Natural killer cell (primary cell): Measurements from ENCODE around the gene SF3B6. TPM values are rescaled to one million over a fixed set of nuclear protein-coding genes. Genes with fewer than 3 reads are reported as not detected.

Source experiments
- ATAC-seq, 3 donors: fragments of 150-1000 bp in 2 of 3; fragments of 200-7000 bp in 1 of 3; cut with Tn5 transposase; 1 replicate in 1 of 3; 2 replicates in 2 of 3; pipeline ENCODE4 v1.10.0; 2021; ENCODE audit warnings: mild to moderate bottlenecking in 2 of 3, moderate library complexity in 2 of 3
- DNase-seq, 2 donors: peaks; one replicate each; pipeline versions ENCODE4 v3.0.0 to v3.0.0-alpha.2; 2013 to 2021; ENCODE audit warnings: mixed read lengths in 1 of 2
- H3K27ac ChIP-seq: one replicate; pipeline ENCODE4 v1.5.1; 2013; ENCODE audit warnings: mild to moderate bottlenecking, low read length
- H3K27me3 ChIP-seq: one replicate; pipeline ENCODE4 v1.6.1; 2013; ENCODE audit warnings: low read length; ENCODE audit not compliant: control insufficient read depth, insufficient read depth
- H3K36me3 ChIP-seq: one replicate; pipeline ENCODE4 v1.6.1; 2013; ENCODE audit warnings: low read length; ENCODE audit not compliant: control insufficient read depth, insufficient read depth
- H3K4me1 ChIP-seq: one replicate; pipeline ENCODE4 v1.6.1; 2013; ENCODE audit warnings: low read length; ENCODE audit not compliant: control insufficient read depth, insufficient read depth
- H3K4me3 ChIP-seq: one replicate; pipeline ENCODE4 v1.5.1; 2013; ENCODE audit warnings: low read length
- H3K9me3 ChIP-seq: one replicate; pipeline ENCODE4 v1.6.1; 2013; ENCODE audit warnings: low read length; ENCODE audit not compliant: control insufficient read depth, insufficient read depth
- H3K27ac Mint-ChIP-seq, 2 donors: one replicate each; pipeline ENCODE4 v1.8.0; 2022; ENCODE audit warnings: mild to moderate bottlenecking in 2 of 2, mixed read lengths in 2 of 2, moderate library complexity in 1 of 2
- H3K27me3 Mint-ChIP-seq, 2 donors: one replicate each; pipeline ENCODE4 v1.8.0; 2022; ENCODE audit warnings: low read depth in 2 of 2, mixed read lengths in 2 of 2
- H3K36me3 Mint-ChIP-seq: one replicate; pipeline ENCODE4 v1.8.0; 2022; ENCODE audit warnings: mixed read lengths
- H3K4me1 Mint-ChIP-seq, 2 donors: one replicate each; pipeline ENCODE4 v1.8.0; 2022; ENCODE audit warnings: mixed read lengths in 2 of 2
- H3K4me3 Mint-ChIP-seq: one replicate; pipeline ENCODE4 v1.8.0; 2022; ENCODE audit warnings: mild to moderate bottlenecking, moderate library complexity, mixed read lengths
- H3K9me3 Mint-ChIP-seq, 2 donors: one replicate each; pipeline ENCODE4 v1.8.0; 2022; ENCODE audit warnings: mixed read lengths in 2 of 2
- WGBS: methylation state at CpG from one replicate; pipeline ENCODE4 v1.1.7; 2013; ENCODE audit warnings: missing lambda C conversion rate; ENCODE audit not compliant: insufficient coverage; 5-methylcytosine and 5-hydroxymethylcytosine counted together
- intact Hi-C: fragments of 100-400 bp; cut with micrococcal nuclease; formaldehyde crosslinking; loops from one replicate; pipeline ENCODE4 v1.14.2; 2022
- total RNA-seq, 4 donors: library from RNA; stranded (reverse); fragments of 120-200 nt in 1 of 4; gene quantifications; one replicate each; pipeline versions ENCODE4 v1.2.3 to v1.2.4, GENCODE V29; 2013 to 2022
- TF ChIP-seq, protein P1 (sequence below): fragments of 200-600 bp; IDR thresholded peaks from one replicate; pipeline ENCODE4 v1.8.0; 2022; ENCODE audit warnings: antibody characterized with exemption

Gene SF3B6
- total RNA-seq, 3 donors from 2014 or later (not counting 1 experiment from before 2014, with no cell fraction given) = 57.2 to 65.1 (median 57.4) TPM

DNA sequence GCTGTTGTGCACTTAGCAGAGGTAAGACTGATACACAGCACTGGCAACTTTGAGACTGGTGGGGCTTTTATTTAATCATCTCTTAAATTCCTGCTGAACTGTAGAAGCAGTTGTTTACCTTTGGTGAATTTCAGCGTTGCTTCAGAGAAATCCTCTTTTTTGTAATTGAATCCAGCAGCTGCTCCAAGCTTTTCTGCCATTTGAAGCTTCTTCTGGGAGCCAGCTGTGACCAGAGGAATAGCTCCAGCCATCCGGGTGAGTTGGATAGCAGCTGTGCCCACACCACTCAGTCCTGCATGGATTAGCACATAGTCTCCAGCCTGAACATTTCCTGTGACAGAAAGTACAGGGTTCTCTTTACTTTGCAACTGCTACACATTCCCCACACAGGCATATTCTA lies 4.6 kb upstream of the SF3B6 start:
- 96% methylated on average over 2 of the region's 2 CpGs for WGBS
- peaks cover 8 to 40% of the 10 kb centered on the region in 2 donors for H3K4me1 Mint-ChIP-seq
- TF ChIP-seq, protein P1, sequence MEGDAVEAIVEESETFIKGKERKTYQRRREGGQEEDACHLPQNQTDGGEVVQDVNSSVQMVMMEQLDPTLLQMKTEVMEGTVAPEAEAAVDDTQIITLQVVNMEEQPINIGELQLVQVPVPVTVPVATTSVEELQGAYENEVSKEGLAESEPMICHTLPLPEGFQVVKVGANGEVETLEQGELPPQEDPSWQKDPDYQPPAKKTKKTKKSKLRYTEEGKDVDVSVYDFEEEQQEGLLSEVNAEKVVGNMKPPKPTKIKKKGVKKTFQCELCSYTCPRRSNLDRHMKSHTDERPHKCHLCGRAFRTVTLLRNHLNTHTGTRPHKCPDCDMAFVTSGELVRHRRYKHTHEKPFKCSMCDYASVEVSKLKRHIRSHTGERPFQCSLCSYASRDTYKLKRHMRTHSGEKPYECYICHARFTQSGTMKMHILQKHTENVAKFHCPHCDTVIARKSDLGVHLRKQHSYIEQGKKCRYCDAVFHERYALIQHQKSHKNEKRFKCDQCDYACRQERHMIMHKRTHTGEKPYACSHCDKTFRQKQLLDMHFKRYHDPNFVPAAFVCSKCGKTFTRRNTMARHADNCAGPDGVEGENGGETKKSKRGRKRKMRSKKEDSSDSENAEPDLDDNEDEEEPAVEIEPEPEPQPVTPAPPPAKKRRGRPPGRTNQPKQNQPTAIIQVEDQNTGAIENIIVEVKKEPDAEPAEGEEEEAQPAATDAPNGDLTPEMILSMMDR = no peak
- Histone ChIP-seq H3K27ac (no peak overlapping the region), H3K36me3 (peaks cover 10% of the 10 kb centered on the region), H3K9me3 (no peaks in the 10 kb centered on the region), H3K27me3 (no peaks in the 10 kb centered on the region), H3K4me1 (peaks cover 29% of the 10 kb centered on the region), H3K4me3 (no peak overlapping the region)
- H3K9me3 Mint-ChIP-seq = no peaks in the 10 kb centered on the region
- no peak overlapping the region for H3K4me3 Mint-ChIP-seq
- H3K27me3 Mint-ChIP-seq = no peaks in the 10 kb centered on the region
- DNase-seq (no peak), ATAC-seq (no peak)
- intact Hi-C loops = no loop called here
- H3K27ac Mint-ChIP-seq = no peak overlapping the region
- H3K36me3 Mint-ChIP-seq = no peaks in the 10 kb centered on the region

DNA sequence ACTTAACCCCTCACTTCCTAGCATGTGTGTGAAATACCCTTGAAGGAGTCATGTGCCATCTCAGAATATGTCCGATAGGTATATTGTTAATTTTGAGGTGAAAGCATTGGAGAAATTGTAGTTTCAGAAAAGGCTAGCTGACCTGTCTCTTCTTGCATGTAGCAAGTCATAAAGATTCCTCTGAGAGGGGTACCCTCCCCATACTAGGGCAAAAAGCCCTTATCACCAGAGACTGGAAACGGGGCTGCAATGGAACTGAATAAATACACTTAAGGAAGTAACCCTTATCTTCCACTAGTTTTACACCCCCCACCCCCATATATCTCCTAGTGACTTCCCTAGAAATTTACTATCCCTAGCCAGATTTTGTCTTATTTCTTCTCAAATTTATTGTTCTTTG lies 1.8 kb upstream of the SF3B6 start:
- H3K4me1 Mint-ChIP-seq = peaks cover 18 to 33% of the 10 kb centered on the region in 2 donors
- TF ChIP-seq, protein P1 = no peak
- ATAC-seq (no peak), DNase-seq (no peak)
- H3K4me1 ChIP-seq = peaks cover 17% of the 10 kb centered on the region
- no peaks in the 10 kb centered on the region for H3K9me3 ChIP-seq
- H3K36me3 ChIP-seq = peaks cover 16% of the 10 kb centered on the region
- no peaks in the 10 kb centered on the region for H3K27me3 Mint-ChIP-seq
- WGBS = 94% methylated on average over 1 of the region's 2 CpGs
- intact Hi-C loops = no loop called here
- H3K36me3 Mint-ChIP-seq = no peaks in the 10 kb centered on the region
- H3K27me3 ChIP-seq = no peaks in the 10 kb centered on the region
- H3K4me3 Mint-ChIP-seq = peak overlapping the region; percentile 94
- peak overlapping the region; percentile 89 for H3K27ac ChIP-seq
- peak overlapping the region; percentile 94 to 98 for H3K27ac Mint-ChIP-seq
- H3K9me3 Mint-ChIP-seq = no peaks in the 10 kb centered on the region
- no peak overlapping the region for H3K4me3 ChIP-seq

DNA sequence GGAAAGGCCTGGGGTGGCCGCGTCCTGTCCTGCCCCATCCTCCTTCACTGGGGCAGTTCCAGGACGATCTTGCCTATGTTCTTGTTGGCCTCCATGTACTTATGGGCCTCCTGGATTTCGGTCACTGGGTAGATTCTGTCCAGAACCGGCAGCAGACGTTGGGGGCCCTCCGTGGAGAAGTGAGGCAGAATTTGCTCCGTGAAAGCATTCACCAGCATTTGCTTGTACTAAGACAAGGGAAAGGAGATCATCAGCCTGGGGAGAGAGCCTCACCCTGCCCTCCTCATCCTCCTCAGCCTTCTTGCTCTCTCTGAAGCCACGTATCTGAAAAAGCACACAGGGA lies 1.4 kb upstream of the SF3B6 start:
- Mint-ChIP-seq H3K27me3 (no peaks in the 10 kb centered on the region), H3K4me3 (peak overlapping the region; percentile 94), H3K36me3 (no peaks in the 10 kb centered on the region), H3K4me1 (peaks cover 16 to 32% of the 10 kb centered on the region in 2 donors), H3K27ac (peak overlapping the region; percentile 94 to 98), H3K9me3 (no peaks in the 10 kb centered on the region)
- peaks cover 17% of the 10 kb centered on the region for H3K4me1 ChIP-seq
- DNase-seq (no peak), ATAC-seq (no peak)
- intact Hi-C loops = no loop called here
- H3K9me3 ChIP-seq = no peaks in the 10 kb centered on the region
- peak overlapping the region; percentile 89 for H3K27ac ChIP-seq
- H3K27me3 ChIP-seq = no peaks in the 10 kb centered on the region
- peaks cover 16% of the 10 kb centered on the region for H3K36me3 ChIP-seq
- 23% methylated on average over 8 of the region's 9 CpGs for WGBS
- TF ChIP-seq, protein P1 = no peak
- peak overlapping the region; percentile 94 for H3K4me3 ChIP-seq

DNA sequence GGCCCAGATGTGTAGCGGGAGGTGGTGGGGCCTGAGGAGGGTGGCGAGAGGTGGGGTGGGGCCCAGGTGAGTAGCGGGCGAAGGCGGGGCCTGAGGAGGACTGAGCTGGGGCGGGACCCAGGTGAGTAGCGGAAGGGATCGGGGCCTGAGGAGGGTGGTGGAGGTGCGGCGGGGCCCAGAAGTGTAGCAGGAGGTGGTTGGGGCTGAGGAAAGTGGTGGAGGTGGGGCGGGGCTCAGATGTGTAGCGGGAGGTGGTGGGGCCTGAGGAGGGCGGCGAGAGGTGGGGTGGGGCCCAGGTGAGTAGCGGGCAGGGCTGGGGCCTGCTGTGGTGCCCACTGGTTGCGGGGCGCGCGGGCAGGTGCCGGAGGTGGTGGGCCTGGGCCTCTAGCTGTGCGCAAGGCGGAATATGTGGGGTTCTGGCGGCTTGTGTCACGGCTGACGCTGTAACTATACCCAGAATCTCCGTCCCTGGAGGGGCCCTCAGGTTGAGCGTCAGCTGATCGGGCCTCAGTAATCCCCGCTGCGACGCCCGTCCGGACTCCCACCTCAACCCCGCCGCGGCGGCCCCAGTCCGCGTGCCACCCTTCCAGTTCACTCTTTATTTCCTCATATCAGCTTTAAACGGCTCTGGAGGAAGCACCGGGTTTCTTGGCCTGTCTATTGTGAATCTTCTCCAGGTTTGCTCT lies 866 bp upstream of the SF3B6 start:
- H3K27ac ChIP-seq = peak overlapping the region; percentile 89
- H3K9me3 ChIP-seq = no peaks in the 10 kb centered on the region
- H3K9me3 Mint-ChIP-seq = no peaks in the 10 kb centered on the region
- H3K27me3 ChIP-seq = no peaks in the 10 kb centered on the region
- TF ChIP-seq, protein P1 = no peak
- ATAC-seq (peak; percentile 13 to 28 (median 14)), DNase-seq (no peak)
- peak overlapping the region; percentile 94 for H3K4me3 ChIP-seq
- H3K4me1 Mint-ChIP-seq = peaks cover 12 to 32% of the 10 kb centered on the region in 2 donors
- no peaks in the 10 kb centered on the region for H3K36me3 Mint-ChIP-seq
- peaks cover 17% of the 10 kb centered on the region for H3K4me1 ChIP-seq
- H3K27ac Mint-ChIP-seq = peak overlapping the region; percentile 94 to 98
- peak overlapping the region; percentile 94 for H3K4me3 Mint-ChIP-seq
- 1% methylated on average over 41 of the region's 41 CpGs for WGBS
- peaks cover 13% of the 10 kb centered on the region for H3K36me3 ChIP-seq
- intact Hi-C loops = loop anchor here (1.0 kb wide), 2 partner anchors 30 to 150 kb away; partner anchors contain the start of genes ATAD2B and WDCP
- no peaks in the 10 kb centered on the region for H3K27me3 Mint-ChIP-seq
